HUDEP-2 (cell line): ENCODE data around the gene NSMF.

ENCODE experiments used
- DNase-seq, 76 experiments: peaks; one replicate each; lab custom pipeline; 2025; ENCODE audit not compliant: unreplicated experiment in 76 of 76; lab: John Stamatoyannopoulos, UW

The NSMF gene

GRCh38 chr9:137449081-137449844, 9.9 kb downstream of the NSMF start:
- no peak for DNase-seq

GRCh38 chr9:137448602-137448962, 10.6 kb downstream of the NSMF start:
- no peak for DNase-seq

- DNase-seq = no peak
Observed at GRCh38 chr9:137447722-137448601, 11.2 kb downstream of the NSMF start.

GRCh38 chr9:137446851-137447471, 12.2 kb downstream of the NSMF start:
- DNase-seq = no peak

GRCh38 chr9:137445930-137446431, 13.2 kb downstream of the NSMF start:
- no peak for DNase-seq

- DNase-seq = peak in 66 of 76 experiments; percentile 10 to 86 (median 60)
Observed at GRCh38 chr9:137445275-137445807, 13.8 kb downstream of the NSMF start.

- no peak for DNase-seq
Observed at GRCh38 chr9:137444106-137444790, 14.9 kb downstream of the NSMF start.

GRCh38 chr9:137441935-137442321, 17.2 kb downstream of the NSMF start:
- no peak for DNase-seq

- DNase-seq = peak in 1 of 76 experiments; percentile 22
Observed at GRCh38 chr9:137441289-137441934, 17.7 kb downstream of the NSMF start, which contains the start of gene ENTPD8. Gene ENTPD8 (minus strand): TSS chr9:137441357. CDS start chr9:137438285, 3,072 bp downstream.

- no peak for DNase-seq
Observed at GRCh38 chr9:137439158-137439714, 19.9 kb downstream of the NSMF start.

- no peak for DNase-seq
Observed at GRCh38 chr9:137438591-137439157, 20.5 kb downstream of the NSMF start.

GRCh38 chr9:137437691-137438590, 21.2 kb downstream of the NSMF start:
- no peak for DNase-seq

GRCh38 chr9:137436761-137437600, 22.2 kb downstream of the NSMF start:
- DNase-seq = no peak

- peak in 69 of 76 experiments; percentile 9 to 93 (median 71) for DNase-seq
Observed at GRCh38 chr9:137435980-137436760, 23.0 kb downstream of the NSMF start.

- no peak for DNase-seq
Observed at GRCh38 chr9:137435381-137435891, 23.7 kb downstream of the NSMF start.
